GM18870 (cell line): ENCODE measurements around the gene LRP8.

Source experiments
- ATAC-seq: cut with Tn5 transposase; IDR thresholded peaks from one replicate; pipeline ENCODE4 v1.9.1; 2021; ENCODE audit warnings: moderate library complexity; ENCODE audit not compliant: unreplicated experiment

The LRP8 gene

GRCh38 chr1:53324728-53325297 lies 3.1 kb downstream of the LRP8 start:
- no peak for ATAC-seq

- no peak for ATAC-seq
Measured at GRCh38 chr1:53324321-53324720, 3.5 kb downstream of the LRP8 start.

- ATAC-seq: no peak
Measured at GRCh38 chr1:53323316-53323715, 4.6 kb downstream of the LRP8 start.

- no peak for ATAC-seq
Measured at GRCh38 chr1:53321776-53322602, 5.9 kb downstream of the LRP8 start.

GRCh38 chr1:53321366-53321765 lies 6.5 kb downstream of the LRP8 start:
- ATAC-seq: no peak

GRCh38 chr1:53320646-53321045 lies 7.2 kb downstream of the LRP8 start:
- ATAC-seq: no peak

- no peak for ATAC-seq
Measured at GRCh38 chr1:53319296-53320101, 8.4 kb downstream of the LRP8 start.

- no peak for ATAC-seq
Measured at GRCh38 chr1:53317646-53318539, 10.0 kb downstream of the LRP8 start.

GRCh38 chr1:53316766-53317581 lies 10.9 kb downstream of the LRP8 start:
- no peak for ATAC-seq

- ATAC-seq: no peak
Measured at GRCh38 chr1:53316424-53316765, 11.5 kb downstream of the LRP8 start.

GRCh38 chr1:53315456-53316423 lies 12.1 kb downstream of the LRP8 start:
- no peak for ATAC-seq

GRCh38 chr1:53315046-53315445 lies 12.8 kb downstream of the LRP8 start:
- no peak for ATAC-seq

- no peak for ATAC-seq
Measured at GRCh38 chr1:53314606-53315005, 13.3 kb downstream of the LRP8 start.

GRCh38 chr1:53314096-53314495 lies 13.8 kb downstream of the LRP8 start:
- ATAC-seq: no peak

- ATAC-seq: no peak
Measured at GRCh38 chr1:53313556-53313955, 14.3 kb downstream of the LRP8 start.

- ATAC-seq: no peak
Measured at GRCh38 chr1:53311702-53312305, 16.1 kb downstream of the LRP8 start.

- ATAC-seq: no peak
Measured at GRCh38 chr1:53310847-53311681, 16.8 kb downstream of the LRP8 start.

GRCh38 chr1:53309802-53310201 lies 18.1 kb downstream of the LRP8 start:
- ATAC-seq: no peak
